Endothelial cell of umbilical vein (primary cell): ENCODE results near the gene CCDC177. TPM values are rescaled to one million over a fixed set of nuclear protein-coding genes. Genes with fewer than 3 reads are reported as not detected.

Source experiments
- BruUV-seq: library from RNA; stranded (reverse); fragments of 400-500 nt; replicated peaks from 2 replicates; lab custom pipeline; 2021; lab: Mats Ljungman, UMichigan
- CTCF ChIA-PET: fragments of 300-600, 350-600 bp; sonication (Branson Sonifier 250); formaldehyde crosslinking; loops from one replicate; lab custom pipeline; 2021; ENCODE audit warnings: antibody characterized with exemption, inconsistent platforms; lab: Charles Lee
- POLR2A ChIA-PET: fragments of 300-600, 350-600 bp; sonication (Branson Sonifier 250); formaldehyde crosslinking; loops from one replicate; lab custom pipeline; 2021; ENCODE audit warnings: antibody characterized with exemption, inconsistent platforms; lab: Charles Lee
- DNase-seq: peaks from one replicate; pipeline ENCODE4 v3.0.0-alpha.2; 2011; ENCODE audit warnings: low read depth, low spot score
- FAIRE-seq: peaks from 2 replicates; lab custom pipeline; 2011; peaks lifted over from hg19 to GRCh38; lab: Jason Lieb, UNC
- H2AFZ ChIP-seq: 2 replicates; pipeline ENCODE4 v1.6.0; 2012; ENCODE audit warnings: low read depth, low read length, control low read depth, inconsistent platforms
- H3K27ac ChIP-seq: 2 replicates; pipeline ENCODE4 v1.5.1; 2011; ENCODE audit warnings: low read depth, mild to moderate bottlenecking, control low read depth, low read length, moderate library complexity; ENCODE audit not compliant: insufficient read depth
- H3K27me3 ChIP-seq, 2 experiments: 2 replicates each; pipeline versions ENCODE4 v1.6.0 to v1.6.1; 2011; ENCODE audit warnings: low read length in 2 of 2, mixed read lengths in 1 of 2; ENCODE audit not compliant: control insufficient read depth in 2 of 2, insufficient read depth in 2 of 2
- H3K36me3 ChIP-seq, 2 experiments: 2 replicates in 1 of 2; 3 replicates in 1 of 2; pipeline ENCODE4 v1.5.1; 2011; ENCODE audit warnings: low read length in 2 of 2, mild to moderate bottlenecking in 1 of 2, moderate library complexity in 1 of 2; ENCODE audit not compliant: control insufficient read depth in 2 of 2, insufficient read depth in 2 of 2; ENCODE audit errors: extremely low read depth in 1 of 2
- H3K4me1 ChIP-seq: 3 replicates; pipeline ENCODE4 v1.5.1; 2011; ENCODE audit warnings: mild to moderate bottlenecking, low read length; ENCODE audit not compliant: control insufficient read depth, insufficient read depth; ENCODE audit errors: extremely low read depth
- H3K4me2 ChIP-seq: 2 replicates; pipeline ENCODE4 v1.6.1; 2011; ENCODE audit warnings: low read length, control low read depth, mixed read lengths; ENCODE audit not compliant: insufficient read depth
- H3K4me3 ChIP-seq, 3 experiments: fragments of 200-600 bp in 1 of 3; sonication (generic), shearing (Covaris generic) in 1 of 3; replicated peaks in 1 of 3; 2 replicates each; pipeline ENCODE4 v1.5.1; 2011 to 2016; ENCODE audit warnings: control low read depth in 3 of 3, low read length in 3 of 3, mild to moderate bottlenecking in 2 of 3, inconsistent platforms in 1 of 3, low read depth in 1 of 3, moderate library complexity in 1 of 3; ENCODE audit not compliant: insufficient read depth in 1 of 3
- H3K79me2 ChIP-seq: 2 replicates; pipeline ENCODE4 v1.6.0; 2012; ENCODE audit warnings: low read length, inconsistent platforms; ENCODE audit not compliant: control insufficient read depth, insufficient read depth
- H3K9ac ChIP-seq: replicated peaks from 2 replicates; pipeline ENCODE3; 2011; ENCODE audit warnings: low read length, control low read depth; ENCODE audit not compliant: insufficient read depth; ENCODE audit errors: extremely low read depth
- H3K9me1 ChIP-seq: replicated peaks from 3 replicates; pipeline ENCODE4 v1.6.0; 2011; ENCODE audit warnings: mild to moderate bottlenecking, low read length; ENCODE audit not compliant: control insufficient read depth, insufficient read depth; ENCODE audit errors: extremely low read depth
- H3K9me3 ChIP-seq: replicated peaks from 2 replicates; pipeline ENCODE4 v1.5.1; 2012; ENCODE audit warnings: low read length, inconsistent platforms; ENCODE audit not compliant: control insufficient read depth, insufficient read depth
- H4K20me1 ChIP-seq: replicated peaks from 2 replicates; pipeline ENCODE3; 2011; ENCODE audit warnings: mild to moderate bottlenecking, low read length; ENCODE audit not compliant: control insufficient read depth, insufficient read depth; ENCODE audit errors: extremely low read depth
- CTCF ChIP-seq, 2 donors: IDR thresholded peaks; 1 replicate in 1 of 2; 2 replicates in 1 of 2; pipeline ENCODE4 v1.5.1; 2011; ENCODE audit warnings: low read length in 2 of 2, mild to moderate bottlenecking in 2 of 2, moderate library complexity in 2 of 2, control low read depth in 1 of 2, inconsistent platforms in 1 of 2, low read depth in 1 of 2; ENCODE audit not compliant: insufficient read depth in 1 of 2; ENCODE audit errors: extremely low read depth in 1 of 2
- EZH2 ChIP-seq: IDR thresholded peaks from 2 replicates; pipeline ENCODE4 v1.6.1; 2012; ENCODE audit warnings: borderline replicate concordance, low read depth, mild to moderate bottlenecking, moderate library complexity, low read length, inconsistent platforms; ENCODE audit not compliant: severe bottlenecking
- FOS ChIP-seq: IDR thresholded peaks from 2 replicates; pipeline ENCODE4 v1.6.1; 2011; ENCODE audit warnings: mild to moderate bottlenecking, low read length, moderate library complexity, borderline replicate concordance; ENCODE audit not compliant: insufficient read depth
- GATA2 ChIP-seq: IDR thresholded peaks from 2 replicates; pipeline ENCODE4 v1.7.0; 2011; ENCODE audit warnings: low read depth, mild to moderate bottlenecking, moderate library complexity, mixed read lengths, low read length; ENCODE audit not compliant: insufficient read length, insufficient read depth
- JUN ChIP-seq: IDR thresholded peaks from 2 replicates; pipeline ENCODE4 v1.6.1; 2011; ENCODE audit warnings: borderline replicate concordance, low read depth; ENCODE audit not compliant: insufficient read length, insufficient read depth
- MAX ChIP-seq: IDR thresholded peaks from 2 replicates; pipeline ENCODE4 v1.6.1; 2011; ENCODE audit not compliant: insufficient read depth, insufficient read length
- MYC ChIP-seq: IDR thresholded peaks from one replicate; pipeline ENCODE4 v1.6.1; 2011; ENCODE audit warnings: mild to moderate bottlenecking, low read depth, low read length
- POLR2A ChIP-seq: IDR thresholded peaks from 2 replicates; pipeline ENCODE4 v1.6.1; 2012; ENCODE audit warnings: low read depth, mild to moderate bottlenecking, control low read depth, low read length
- dilution Hi-C: fragments of 300-500 bp; cut with MboI; formaldehyde crosslinking; loops from one replicate; pipeline ENCODE4 v1.15.0; 2019; ENCODE audit warnings: low sequenced_read_pairs; ENCODE audit not compliant: extremely low pct_ligation_motif_present
- intact Hi-C: fragments of 100-400 bp; cut with micrococcal nuclease; formaldehyde crosslinking; loops from one replicate; pipeline ENCODE4 v1.10.0; 2022
- polyA plus RNA-seq, 4 experiments: library from polyadenylated mRNA; depleted of rRNA in 3 of 4; stranded (reverse) in 3 of 4; unstranded in 1 of 4; fragments of >200 nt; gene quantifications; 2 replicates each; pipeline versions ENCODE4 v1.2.1 to v1.2.3, GENCODE V29; 2011 to 2012; ENCODE audit warnings: missing spikeins in 1 of 4
- total RNA-seq: library from RNA; stranded (reverse); gene quantifications from 2 replicates; pipeline ENCODE4 v1.2.3, GENCODE V29; 2021

Gene CCDC177
- total and polyA plus RNA-seq, 2 donors (not counting 3 experiments of a cell fraction or from before 2014, with no cell fraction given) = not detected

- no peak for FAIRE-seq
- DNase-seq = no peak
- no peaks in the 10 kb centered on the region for H3K79me2 ChIP-seq
- TF ChIP-seq JUN = peak; percentile 36
- no peak for TF ChIP-seq EZH2
- TF ChIP-seq CTCF (IDR thresholded peaks at IDR 0.05; ENCODE audit: extremely low read depth in 1 of 2, insufficient read depth in 1 of 2, low read depth in 1 of 2, low read length in 2 of 2) = no peak
- TF ChIP-seq MAX = no peak
- TF ChIP-seq POLR2A = no peak
- TF ChIP-seq GATA2 = no peak
- peak; percentile 26 for TF ChIP-seq FOS
- TF ChIP-seq MYC = no peak
- H3K9me1 ChIP-seq = no peaks in the 10 kb centered on the region
- H3K36me3 ChIP-seq = no peaks in the 10 kb centered on the region
- CTCF ChIA-PET = interaction anchor here (0.9 to 5.0 kb wide), 4 partner anchors 8 to 149 kb away, joined by 3 to 135 read pairs (median 10); partner anchors contain the start of gene CCDC177
- dilution Hi-C loops (no loop called here), intact Hi-C loops (no loop called here)
- no TSS peak for BruUV-seq
- H4K20me1 ChIP-seq = no peaks in the 10 kb centered on the region
- H3K4me1 ChIP-seq = peaks cover 18% of the 10 kb centered on the region
- H3K9ac ChIP-seq = no peak overlapping the region
- H3K9me3 ChIP-seq = no peaks in the 10 kb centered on the region
- H2AFZ ChIP-seq = no peak overlapping the region
- H3K27me3 ChIP-seq = peaks cover 3 to 11% of the 10 kb centered on the region in 2 experiments
- POLR2A ChIA-PET = no interaction called here
- no peak overlapping the region for H3K27ac ChIP-seq
- no peak overlapping the region for H3K4me3 ChIP-seq
- H3K4me2 ChIP-seq = no peak overlapping the region
These were observed 7.5 kb upstream of the CCDC177 start for GRCh38 chr14:69582212-69582611.
